Mucosa of stomach (tissue), 1 donor: Measurements from ENCODE around the gene PDIK1L.
"Not testable (repeated sequence)": the region's sequence is repeated elsewhere in the genome, so short reads cannot be mapped to it uniquely, and the experiment has no call there.

Source experiments
- H3K27me3 ChIP-seq: one replicate; pipeline ENCODE4 v1.7.0; 2013; ENCODE audit warnings: mild to moderate bottlenecking, low read length; ENCODE audit not compliant: control insufficient read depth, insufficient read depth
- H3K36me3 ChIP-seq: one replicate; pipeline ENCODE4 v1.7.0; 2013; ENCODE audit warnings: low read length; ENCODE audit not compliant: control insufficient read depth, insufficient read depth
- H3K4me1 ChIP-seq: one replicate; pipeline ENCODE4 v1.7.0; 2013; ENCODE audit warnings: mild to moderate bottlenecking, low read length; ENCODE audit not compliant: control insufficient read depth, insufficient read depth
- H3K4me3 ChIP-seq: one replicate; pipeline ENCODE4 v1.7.0; 2013; ENCODE audit warnings: low read length
- H3K9ac ChIP-seq: one replicate; pipeline ENCODE4 v1.7.0; 2013; ENCODE audit warnings: mild to moderate bottlenecking, low read length, moderate library complexity
- H3K9me3 ChIP-seq: one replicate; pipeline ENCODE4 v1.7.0; 2013; ENCODE audit warnings: mild to moderate bottlenecking, low read length, moderate library complexity; ENCODE audit not compliant: control insufficient read depth
- donor health status: Pancreatic carcinoma.

The PDIK1L gene

GRCh38 chr1:26094076-26094669 is 17.5 kb upstream of the PDIK1L start:
- Histone ChIP-seq H3K4me1 (peaks cover 7% of the 10 kb centered on the region), H3K9me3 (no peaks in the 10 kb centered on the region), H3K27me3 (no peaks in the 10 kb centered on the region), H3K9ac (no peak overlapping the region), H3K4me3 (no peak overlapping the region), H3K36me3 (no peaks in the 10 kb centered on the region)

GRCh38 chr1:26094677-26095383 is 16.8 kb upstream of the PDIK1L start:
- no peak overlapping the region for H3K9ac ChIP-seq
- no peak overlapping the region for H3K4me3 ChIP-seq

GRCh38 chr1:26096471-26096870 is 15.2 kb upstream of the PDIK1L start:
- no peaks in the 10 kb centered on the region for H3K36me3 ChIP-seq
- no peak overlapping the region for H3K9ac ChIP-seq
- H3K9me3 ChIP-seq = no peaks in the 10 kb centered on the region
- peaks cover 7% of the 10 kb centered on the region for H3K4me1 ChIP-seq
- no peaks in the 10 kb centered on the region for H3K27me3 ChIP-seq
- no peak overlapping the region for H3K4me3 ChIP-seq

More at GRCh38 chr1:26094677-26095383, 16.8 kb upstream of the PDIK1L start:
- H3K9me3 ChIP-seq = no peaks in the 10 kb centered on the region
- peaks cover 7% of the 10 kb centered on the region for H3K4me1 ChIP-seq
- no peaks in the 10 kb centered on the region for H3K36me3 ChIP-seq
- no peaks in the 10 kb centered on the region for H3K27me3 ChIP-seq

- Histone ChIP-seq H3K4me1 (peaks cover 7% of the 10 kb centered on the region), H3K36me3 (no peaks in the 10 kb centered on the region), H3K9me3 (no peaks in the 10 kb centered on the region), H3K9ac (no peak overlapping the region), H3K4me3 (no peak overlapping the region), H3K27me3 (no peaks in the 10 kb centered on the region)
These were observed 13.9 kb upstream of the PDIK1L start for GRCh38 chr1:26097696-26098095.

- H3K9ac ChIP-seq = no peak overlapping the region
- no peak overlapping the region for H3K4me3 ChIP-seq
- no peaks in the 10 kb centered on the region for H3K36me3 ChIP-seq
- peaks cover 7% of the 10 kb centered on the region for H3K4me1 ChIP-seq
- no peaks in the 10 kb centered on the region for H3K27me3 ChIP-seq
- H3K9me3 ChIP-seq = no peaks in the 10 kb centered on the region
These were observed 13.0 kb upstream of the PDIK1L start for GRCh38 chr1:26098602-26099001.

- Histone ChIP-seq H3K27me3 (no peaks in the 10 kb centered on the region), H3K36me3 (no peaks in the 10 kb centered on the region), H3K9ac (no peak overlapping the region), H3K4me1 (no peaks in the 10 kb centered on the region), H3K4me3 (no peak overlapping the region), H3K9me3 (no peaks in the 10 kb centered on the region)
These were observed 11.8 kb upstream of the PDIK1L start for GRCh38 chr1:26099780-26100179.

- H3K36me3 ChIP-seq, H3K27me3 ChIP-seq, H3K9ac ChIP-seq, H3K4me3 ChIP-seq, H3K4me1 ChIP-seq, H3K9me3 ChIP-seq: not testable (repeated sequence)
These were observed 11.4 kb upstream of the PDIK1L start for GRCh38 chr1:26100204-26100603.

GRCh38 chr1:26102119-26102518 is 9.5 kb upstream of the PDIK1L start:
- Histone ChIP-seq H3K36me3 (no peaks in the 10 kb centered on the region), H3K9me3 (no peaks in the 10 kb centered on the region), H3K9ac (no peak overlapping the region), H3K4me3 (no peak overlapping the region), H3K27me3 (no peaks in the 10 kb centered on the region), H3K4me1 (no peaks in the 10 kb centered on the region)

GRCh38 chr1:26102526-26102925 is 9.1 kb upstream of the PDIK1L start:
- Histone ChIP-seq H3K4me1 (no peaks in the 10 kb centered on the region), H3K9ac (no peak overlapping the region), H3K9me3 (no peaks in the 10 kb centered on the region), H3K4me3 (no peak overlapping the region), H3K36me3 (no peaks in the 10 kb centered on the region), H3K27me3 (no peaks in the 10 kb centered on the region)

GRCh38 chr1:26105226-26105548 is 6.4 kb upstream of the PDIK1L start:
- not testable (repeated sequence) for H3K9ac ChIP-seq, H3K36me3 ChIP-seq, H3K9me3 ChIP-seq, H3K4me3 ChIP-seq, H3K27me3 ChIP-seq, H3K4me1 ChIP-seq

GRCh38 chr1:26109229-26110164 is 2.1 kb upstream of the PDIK1L start:
- peaks cover 16% of the 10 kb centered on the region for H3K4me1 ChIP-seq
- no peaks in the 10 kb centered on the region for H3K36me3 ChIP-seq
- H3K9me3 ChIP-seq = no peaks in the 10 kb centered on the region
- H3K27me3 ChIP-seq = no peaks in the 10 kb centered on the region
- H3K4me3 ChIP-seq = peak overlapping the region; percentile 75
- peak overlapping the region; percentile 71 for H3K9ac ChIP-seq
